K562 (cell line): ENCODE data around the gene PITPNB. TPM values are rescaled to one million over a fixed set of nuclear protein-coding genes. Genes with fewer than 3 reads are reported as not detected.

Experiments used
- ATAC-seq: fragments of 200-7000 bp; cut with Tn5 transposase; 3 replicates; pipeline ENCODE4 v1.9.1; 2020; ENCODE audit warnings: moderate library complexity
- BruUV-seq: library from RNA; stranded (reverse); fragments of 400-500 nt; replicated peaks from 2 replicates; lab custom pipeline; 2021; lab: Mats Ljungman, UMichigan
- CTCF ChIA-PET: fragments of 300-600 bp; formaldehyde crosslinking; extraction: SDS; loops from one replicate; lab custom pipeline; 2021; ENCODE audit warnings: low intra/inter-chr PET ratio; lab: Yijun Ruan, JAX
- POLR2A ChIA-PET: fragments of 300-600, 350-650 bp; sonication (Branson Sonifier 250); formaldehyde crosslinking; extraction: SDS; loops from one replicate; lab custom pipeline; 2021; ENCODE audit warnings: antibody characterized with exemption, inconsistent platforms; lab: Yijun Ruan, JAX
- DNase-seq, 4 experiments: peaks; one replicate each; pipeline versions ENCODE4 v3.0.0 to v3.0.0-alpha.2; 2011 to 2018; ENCODE audit warnings: low spot score in 3 of 4, mixed read lengths in 3 of 4; ENCODE audit errors: extremely low read depth in 1 of 4
- FAIRE-seq: peaks from 2 replicates; lab custom pipeline; 2011; peaks lifted over from hg19 to GRCh38; lab: Jason Lieb, UNC
- H2AFZ ChIP-seq: 2 replicates; pipeline ENCODE4 v1.6.0; 2011; ENCODE audit warnings: low read depth, low read length, control low read depth, inconsistent platforms
- H3K27ac ChIP-seq: fragments of 200-600 bp; 3 replicates; pipeline ENCODE4 v1.8.0; 2011; ENCODE audit warnings: low read depth, mild to moderate bottlenecking, control low read depth, inconsistent platforms, low read length, moderate library complexity, mixed read lengths; ENCODE audit errors: extremely low read depth
- H3K27me3 ChIP-seq, 2 experiments: fragments of 300-600 bp in 1 of 2; 2 replicates in 1 of 2; 3 replicates in 1 of 2; pipeline versions ENCODE4 v1.6.0 to v1.8.0; 2011; ENCODE audit warnings: inconsistent platforms in 2 of 2, low read length in 2 of 2, mild to moderate bottlenecking in 1 of 2, mixed read lengths in 1 of 2, moderate library complexity in 1 of 2; ENCODE audit not compliant: control insufficient read depth in 2 of 2, insufficient read depth in 2 of 2
- H3K36me3 ChIP-seq: fragments of 300-600 bp; 3 replicates; pipeline ENCODE4 v1.8.0; 2011; ENCODE audit warnings: mild to moderate bottlenecking, low read length, inconsistent platforms; ENCODE audit not compliant: control insufficient read depth, insufficient read depth
- H3K4me1 ChIP-seq, 2 experiments: fragments of 200-600 bp in 1 of 2; replicated peaks in 1 of 2; 2 replicates in 1 of 2; 3 replicates in 1 of 2; pipeline versions ENCODE4 v1.5.1 to v1.8.0; 2011; ENCODE audit warnings: inconsistent platforms in 2 of 2, low read length in 2 of 2, mild to moderate bottlenecking in 1 of 2, mixed read lengths in 1 of 2, moderate library complexity in 1 of 2; ENCODE audit not compliant: control insufficient read depth in 2 of 2, insufficient read depth in 2 of 2
- H3K4me2 ChIP-seq: 2 replicates; pipeline ENCODE4 v1.6.1; 2011; ENCODE audit warnings: low read length, control low read depth, inconsistent platforms, mixed read lengths; ENCODE audit not compliant: insufficient read depth
- H3K4me3 ChIP-seq: fragments of 200-600 bp; sonication (generic), shearing (Covaris generic); 2 replicates; pipeline ENCODE4 v1.5.1; 2016; ENCODE audit warnings: control low read depth, inconsistent platforms
- H3K79me2 ChIP-seq: fragments of 200-600 bp; 3 replicates; pipeline ENCODE4 v1.8.0; 2011; ENCODE audit warnings: low read length, inconsistent platforms; ENCODE audit not compliant: control insufficient read depth, insufficient read depth
- H3K9ac ChIP-seq, 2 experiments: 2 replicates each; pipeline versions ENCODE4 v1.6.0 to v1.6.1; 2011; ENCODE audit warnings: low read depth in 2 of 2, low read length in 2 of 2, control low read depth in 1 of 2, inconsistent platforms in 1 of 2, mild to moderate bottlenecking in 1 of 2, mixed read lengths in 1 of 2; ENCODE audit not compliant: insufficient read depth in 1 of 2
- H3K9me1 ChIP-seq: one replicate; pipeline ENCODE4 v1.6.0; 2011; ENCODE audit warnings: inconsistent platforms, mild to moderate bottlenecking, low read length, moderate library complexity; ENCODE audit not compliant: control insufficient read depth, insufficient read depth
- H3K9me3 ChIP-seq: replicated peaks from 2 replicates; pipeline ENCODE4 v1.5.1; 2011; ENCODE audit warnings: low read depth, low read length, inconsistent platforms; ENCODE audit not compliant: control insufficient read depth, insufficient read depth
- H4K20me1 ChIP-seq: replicated peaks from 2 replicates; pipeline ENCODE4 v1.6.1; 2011; ENCODE audit warnings: low read length, inconsistent platforms, mixed read lengths; ENCODE audit not compliant: control insufficient read depth, insufficient read depth
- ARHGAP35 ChIP-seq: fragments of 450-650 bp; IDR thresholded peaks from 2 replicates; pipeline ENCODE4 v1.6.1; 2018; ENCODE audit not compliant: partially characterized antibody
- CBFA2T3 ChIP-seq: fragments of 450-650 bp; IDR thresholded peaks from 2 replicates; pipeline ENCODE4 v1.6.1; 2017
- CBFB ChIP-seq: sonication (generic); formaldehyde crosslinking; IDR thresholded peaks from 2 replicates; pipeline ENCODE4 v1.4.0; 2020; ENCODE audit warnings: mild to moderate bottlenecking, missing genetic modification reagents
- CSDE1 ChIP-seq, 2 experiments: fragments of 450-650 bp; IDR thresholded peaks; 2 replicates each; pipeline ENCODE4 v1.6.1; 2016; ENCODE audit warnings: mild to moderate bottlenecking in 1 of 2
- ETV1 ChIP-seq: fragments of 450-650 bp; conservative IDR thresholded peaks from 2 replicates; pipeline ENCODE4 v1.6.1; 2016; ENCODE audit warnings: missing genetic modification characterization, control low read depth, low read depth, missing compliant biosample characterization
- FOXM1 ChIP-seq, 2 experiments: fragments of 450-650 bp in 1 of 2; sonication (generic) in 1 of 2; formaldehyde crosslinking in 1 of 2; IDR thresholded peaks; 2 replicates each; pipeline versions ENCODE4 v1.6.1 to v1.9.0; 2017 to 2022; ENCODE audit warnings: low read depth in 2 of 2, mild to moderate bottlenecking in 2 of 2, missing genetic modification reagents in 1 of 2, moderate library complexity in 1 of 2
- HDAC2 ChIP-seq: fragments of 450-650 bp; IDR thresholded peaks from 2 replicates; pipeline ENCODE4 v1.6.1; 2016; ENCODE audit warnings: mild to moderate bottlenecking
- HDAC3 ChIP-seq: fragments of 450-650 bp; IDR thresholded peaks from 2 replicates; pipeline ENCODE4 v1.6.1; 2018; ENCODE audit warnings: borderline replicate concordance, mild to moderate bottlenecking, moderate library complexity; ENCODE audit not compliant: partially characterized antibody
- L3MBTL2 ChIP-seq: fragments of 450-650 bp; IDR thresholded peaks from 2 replicates; pipeline ENCODE4 v1.6.1; 2016; ENCODE audit warnings: mild to moderate bottlenecking, moderate library complexity
- LEF1 ChIP-seq: fragments of 450-650 bp; IDR thresholded peaks from 2 replicates; pipeline ENCODE4 v1.6.1; 2016; ENCODE audit warnings: mild to moderate bottlenecking
- NONO ChIP-seq, 2 experiments: fragments of 200-400 bp in 1 of 2; fragments of 450-650 bp in 1 of 2; formaldehyde crosslinking in 1 of 2; IDR thresholded peaks; 2 replicates each; pipeline ENCODE4 v1.6.1; 2017; ENCODE audit warnings: low read depth in 2 of 2, mild to moderate bottlenecking in 2 of 2, moderate library complexity in 2 of 2, low read length in 1 of 2
- NR3C1 ChIP-seq: sonication (generic); formaldehyde crosslinking; IDR thresholded peaks from 2 replicates; pipeline ENCODE4 v1.8.1; 2022; ENCODE audit warnings: missing genetic modification reagents
- POLR3A ChIP-seq: IDR thresholded peaks from 2 replicates; pipeline ENCODE4 v1.6.1; 2011; ENCODE audit warnings: borderline replicate concordance, mild to moderate bottlenecking, moderate library complexity; ENCODE audit not compliant: insufficient read length, insufficient read depth; ENCODE audit errors: extremely low read depth
- RCOR1 ChIP-seq, 2 experiments: IDR thresholded peaks; 2 replicates each; pipeline ENCODE4 v1.6.1; 2012; ENCODE audit warnings: low read depth in 2 of 2, low read length in 2 of 2, borderline replicate concordance in 1 of 2, improper control_type of control experiment in 1 of 2
- SMAD4 ChIP-seq: fragments of 250-450 bp; sonication (Bioruptor Pico); conservative IDR thresholded peaks from 2 replicates; pipeline ENCODE4 v1.8.0; 2021; ENCODE audit warnings: inconsistent platforms, mild to moderate bottlenecking, moderate library complexity
- SMARCA4 ChIP-seq: fragments of 450-650 bp; IDR thresholded peaks from 2 replicates; pipeline ENCODE4 v1.6.1; 2016
- SNAPC5 ChIP-seq: fragments of 250-450 bp; sonication (Bioruptor Pico); IDR thresholded peaks from 2 replicates; pipeline ENCODE4 v1.8.0; 2021; ENCODE audit warnings: moderate library complexity, mild to moderate bottlenecking, inconsistent platforms
- TCF7L2 ChIP-seq: fragments of 150-350 bp; IDR thresholded peaks from 2 replicates; pipeline ENCODE4 v1.6.1; 2016; ENCODE audit warnings: low read depth, mild to moderate bottlenecking, low read length, moderate library complexity
- TEAD4 ChIP-seq, 2 experiments: sonication (generic) in 1 of 2; formaldehyde crosslinking in 1 of 2; IDR thresholded peaks; 2 replicates each; pipeline versions ENCODE4 v1.6.1 to v1.8.0; 2012 to 2022; ENCODE audit warnings: borderline replicate concordance in 1 of 2, inconsistent platforms in 1 of 2, low read length in 1 of 2, mild to moderate bottlenecking in 1 of 2, missing genetic modification reagents in 1 of 2
- THAP7 ChIP-seq: fragments of 250-450 bp; sonication (Bioruptor Pico); IDR thresholded peaks from 2 replicates; pipeline ENCODE4 v1.5.0; 2021
- ZNF140 ChIP-seq: fragments of 250-450 bp; sonication (Bioruptor Pico); IDR thresholded peaks from 2 replicates; pipeline ENCODE4 v1.8.0; 2021; ENCODE audit warnings: moderate library complexity, mild to moderate bottlenecking, inconsistent platforms
- ZNF165 ChIP-seq: fragments of 250-450 bp; sonication (Bioruptor Pico); IDR thresholded peaks from 2 replicates; pipeline ENCODE4 v1.4.0; 2020; ENCODE audit warnings: borderline replicate concordance
- ZNF175 ChIP-seq: fragments of 200-800 bp; sonication (Bioruptor generic); IDR thresholded peaks from 2 replicates; pipeline ENCODE4 v1.6.1; 2016; ENCODE audit warnings: low read depth, mild to moderate bottlenecking, missing genetic modification characterization, missing compliant biosample characterization
- WGBS: fragments of 100-300 bp; shearing (Covaris generic); methylation state at CpG from one replicate; pipeline ENCODE4 v1.1.6; 2016; ENCODE audit warnings: low coverage, mixed read lengths; ENCODE audit not compliant: insufficient coverage; ENCODE audit errors: missing lambda C conversion rate; 5-methylcytosine and 5-hydroxymethylcytosine counted together
- in situ Hi-C: fragments of 300-500 bp; cut with MboI; formaldehyde crosslinking; loops from 4 replicates; pipeline ENCODE4 v1.15.0; 2018; ENCODE audit warnings: inconsistent platforms, mixed read lengths
- intact Hi-C: fragments of 100-400 bp; cut with micrococcal nuclease; formaldehyde crosslinking; loops from 2 replicates; pipeline ENCODE4 v1.14.2; 2022
- polyA plus RNA-seq, 8 experiments: library from polyadenylated mRNA; depleted of rRNA in 4 of 8; stranded (reverse) in 5 of 8; unstranded in 3 of 8; fragments of >200 nt; fragmentation: Nextera tagmentation in 2 of 8; fragmentation: Illumina TruSeq in 1 of 8; extraction: Ambion mirVana in 2 of 8; extraction: Trizol in 1 of 8; gene quantifications; 2 replicates each; pipeline versions ENCODE4 v1.2.1 to v1.2.3, GENCODE V29; 2011 to 2014; ENCODE audit warnings: inconsistent platforms in 1 of 8, missing spikeins in 1 of 8
- total RNA-seq, 7 experiments: library from RNA; depleted of rRNA in 6 of 7; stranded (reverse); fragments of >200 nt in 6 of 7; fragmentation: Illumina TruSeq in 2 of 7; extraction: Trizol in 2 of 7; gene quantifications; 2 replicates each; pipeline versions ENCODE4 v1.2.1 to v1.2.3, GENCODE V29; 2011 to 2021; ENCODE audit warnings: low replicate concordance in 1 of 7

The PITPNB gene
- total and polyA plus RNA-seq, 9 of the 15 experiments (the other 6 are each of a cell fraction or from before 2014, with no cell fraction given): 13.1 to 52.4 (median 34.7) TPM

- H4K20me1 ChIP-seq: peaks cover 4% of the 10 kb centered on the region
- DNase-seq (peak in 3 of 4 experiments; percentile 18 to 77 (median 72)), FAIRE-seq (peak; percentile 88), ATAC-seq (peak; percentile 88)
- no peak overlapping the region for H3K4me3 ChIP-seq
- 16% methylated on average over 7 of the region's 9 CpGs for WGBS
- H3K79me2 ChIP-seq: no peaks in the 10 kb centered on the region
- H2AFZ ChIP-seq: no peak overlapping the region
- ChIA-PET CTCF (no interaction called here), POLR2A (no interaction called here)
- H3K27ac ChIP-seq: peak overlapping the region; percentile 40; the same call in 2 of the 3 replicates
- intact Hi-C loops (no loop called here), in situ Hi-C loops (no loop called here)
- peak overlapping the region; percentile 27; the same call in 1 of the 2 replicates for H3K4me2 ChIP-seq
- peaks cover 7 to 20% of the 10 kb centered on the region in 2 experiments for H3K4me1 ChIP-seq
- H3K9me3 ChIP-seq: no peaks in the 10 kb centered on the region
- no TSS peak for BruUV-seq
- H3K9ac ChIP-seq: no peak overlapping the region
- no peaks in the 10 kb centered on the region for H3K27me3 ChIP-seq
- peaks cover 34% of the 10 kb centered on the region; the same call in 2 of the 3 replicates for H3K36me3 ChIP-seq
- H3K9me1 ChIP-seq: peaks cover 2% of the 10 kb centered on the region
- no peak for TF ChIP-seq CSDE1 (IDR thresholded peaks at IDR 0.05)
- TF ChIP-seq TEAD4 (IDR thresholded peaks at IDR 0.05; ENCODE audit: low read length): peak; percentile 79
- TF ChIP-seq TEAD4 (CRISPR knock-in tag; IDR thresholded peaks at IDR 0.05; ENCODE audit: borderline replicate concordance): no peak
- TF ChIP-seq RCOR1 (IDR thresholded peaks at IDR 0.05; ENCODE audit: borderline replicate concordance in 1 of 2, low read depth in 2 of 2, low read length in 2 of 2): peak; percentile 17 to 89; a peak in 2 of 4 replicates
- peak; percentile 89 for TF ChIP-seq CBFA2T3
- peak; percentile 16; the same call in 1 of the 2 replicates for TF ChIP-seq FOXM1 (IDR thresholded peaks at IDR 0.05; ENCODE audit: low read depth)
- TF ChIP-seq FOXM1 (CRISPR knock-in tag; IDR thresholded peaks at IDR 0.05; ENCODE audit: low read depth): no peak
- TF ChIP-seq ZNF175 (CRISPR knock-in tag): no peak
- TF ChIP-seq HDAC3: peak; percentile 31
- TF ChIP-seq ZNF165 (CRISPR knock-in tag): no peak
- TF ChIP-seq TCF7L2: no peak
- peak; percentile 85 for TF ChIP-seq SMARCA4
- peak; percentile 92 for TF ChIP-seq HDAC2
- TF ChIP-seq LEF1: peak; percentile 47; the same call in 1 of the 2 replicates
- peak; percentile 61 for TF ChIP-seq SMAD4 (CRISPR knock-in tag)
- TF ChIP-seq POLR3A: no peak
- no peak for TF ChIP-seq CBFB (CRISPR knock-in tag)
- TF ChIP-seq THAP7 (CRISPR knock-in tag): no peak
- no peak for TF ChIP-seq NR3C1 (CRISPR knock-in tag)
- no peak for TF ChIP-seq ZNF140
- TF ChIP-seq NONO (IDR thresholded peaks at IDR 0.05; ENCODE audit: low read depth in 2 of 2, low read length in 1 of 2): no peak
- peak; percentile 94 for TF ChIP-seq ETV1 (tag)
- TF ChIP-seq L3MBTL2: peak; percentile 25; the same call in 1 of the 2 replicates
- no peak for TF ChIP-seq SNAPC5 (CRISPR knock-in tag)
- no peak for TF ChIP-seq ARHGAP35
Measured at GRCh38 chr22:27846910-27847309, 72.1 kb downstream of the PITPNB start.
